Cardiac septum (tissue), 1 donor: ENCODE results near the gene SAMD4B. TPM values are rescaled to one million over a fixed set of nuclear protein-coding genes. Genes with fewer than 3 reads are reported as not detected.
A peak's percentile ranks its signal among the peaks of the same experiment; 100 is the strongest.
"Not testable (repeated sequence)": the region's sequence is repeated elsewhere in the genome, so short reads cannot be mapped to it uniquely, and the experiment has no call there.

Source experiments
- DNase-seq: peaks from one replicate; pipeline ENCODE4 v3.0.0-alpha.2; 2020; ENCODE audit warnings: low spot score
- intact Hi-C: fragments of 100-400 bp; cut with DNase I; formaldehyde crosslinking; loops from one replicate; pipeline ENCODE4 v1.14.0; 2022
- total RNA-seq: library from RNA; stranded (reverse); fragmentation: NEBNext Ultra II Directional; extraction: Animal tissue kit (Norgen Biotek cat#: 25700); gene quantifications from one replicate; pipeline ENCODE4 v1.2.1, GENCODE V29; 2021
- donor health status: DM: no; HTN: no; CAD: no.

The SAMD4B gene
- total RNA-seq, 1 donor from 2014 or later = 65.8 TPM

DNA sequence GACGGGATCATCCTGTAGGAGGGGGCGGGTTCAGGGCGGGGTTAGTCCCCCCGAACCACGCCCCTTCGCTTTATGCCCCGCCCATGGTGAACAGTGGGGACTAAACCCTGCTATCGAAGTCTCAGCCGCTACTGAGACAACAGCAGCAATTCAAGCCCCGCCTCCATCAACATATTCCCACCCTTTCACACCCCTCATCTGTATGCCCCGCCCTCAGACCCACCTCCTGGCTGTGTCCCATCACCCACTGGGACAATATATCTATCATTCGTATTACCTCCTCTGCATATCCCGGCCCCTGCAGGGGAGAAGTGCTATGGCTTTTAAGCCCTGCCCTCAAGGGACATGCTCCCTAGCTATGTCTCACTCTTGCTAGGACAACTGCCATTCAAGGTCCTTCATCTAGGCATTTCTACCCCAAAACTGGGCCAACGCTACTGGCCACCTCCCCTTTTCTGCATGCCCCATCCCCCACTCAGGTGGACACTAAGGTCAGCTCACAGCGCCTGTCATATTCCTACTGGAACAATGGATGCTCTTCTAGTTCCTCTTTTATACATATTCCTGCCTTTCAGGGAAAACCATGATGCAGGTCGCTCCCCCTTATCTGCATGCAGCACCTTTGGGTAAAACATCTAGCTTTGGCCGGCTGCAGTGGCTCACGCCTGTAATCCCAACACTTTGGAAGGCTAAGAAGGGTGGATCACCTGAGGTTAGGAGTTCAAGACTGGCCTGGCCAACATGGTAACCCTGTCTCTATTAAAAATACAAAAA is 33.5 kb upstream of the SAMD4B start:
- peak; percentile 10 for DNase-seq
- intact Hi-C loops = no loop called here

DNA sequence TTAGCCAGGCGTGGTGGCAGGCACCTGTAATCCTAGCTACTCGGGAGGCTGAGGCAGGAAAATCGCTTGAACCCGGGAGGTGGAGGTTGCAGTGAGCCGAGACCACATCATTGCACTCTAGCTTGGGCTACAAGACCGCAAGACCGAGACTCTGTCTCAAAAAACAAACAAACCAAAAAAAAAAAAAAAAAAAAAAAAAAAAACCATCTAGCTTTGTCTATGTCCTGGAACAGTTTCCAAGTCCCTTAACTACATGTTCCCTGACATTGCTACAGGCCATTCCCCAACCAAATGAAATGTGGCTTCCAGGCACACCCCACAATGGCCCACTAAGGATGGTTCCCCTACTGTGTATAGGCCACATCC is 32.9 kb upstream of the SAMD4B start:
- DNase-seq, intact Hi-C loops: not testable (repeated sequence)

DNA sequence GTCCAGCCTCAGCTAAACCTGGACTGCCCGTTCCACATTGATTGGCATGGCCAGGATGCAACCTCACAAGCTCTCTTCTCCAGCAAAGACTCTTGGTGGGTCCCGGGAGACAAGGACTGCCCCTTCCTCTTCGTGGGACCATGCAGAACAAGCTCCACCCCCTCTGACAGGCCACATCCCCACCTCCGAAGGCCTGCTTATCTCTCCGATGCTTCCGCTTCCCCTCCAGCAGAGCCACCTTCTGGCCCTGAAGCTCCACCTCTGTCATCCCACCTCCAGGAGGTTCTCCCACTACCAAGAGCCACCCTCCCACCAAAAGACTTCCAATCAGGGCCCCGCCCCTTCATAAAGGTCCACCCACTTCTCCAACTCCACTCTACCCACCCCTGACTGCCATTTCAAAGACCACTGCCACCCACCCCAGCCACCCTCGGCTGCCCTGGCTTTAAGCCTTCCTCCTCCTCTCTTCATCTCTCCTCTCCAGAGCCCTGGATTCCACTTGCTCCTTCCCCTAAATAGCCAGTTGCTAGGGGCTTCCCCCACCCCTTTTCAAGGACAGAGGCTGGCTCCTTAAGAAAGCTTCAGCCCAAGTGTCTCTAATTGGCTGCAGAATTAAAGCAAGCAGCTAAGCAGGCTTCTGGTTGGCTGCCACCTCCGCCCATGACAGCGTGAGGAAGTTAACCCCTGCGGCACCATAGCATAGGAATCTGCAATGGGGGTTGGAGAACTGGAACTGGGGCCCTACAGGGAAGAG is 31.5 kb upstream of the SAMD4B start:
- DNase-seq = no peak
- intact Hi-C loops = no loop called here

DNA sequence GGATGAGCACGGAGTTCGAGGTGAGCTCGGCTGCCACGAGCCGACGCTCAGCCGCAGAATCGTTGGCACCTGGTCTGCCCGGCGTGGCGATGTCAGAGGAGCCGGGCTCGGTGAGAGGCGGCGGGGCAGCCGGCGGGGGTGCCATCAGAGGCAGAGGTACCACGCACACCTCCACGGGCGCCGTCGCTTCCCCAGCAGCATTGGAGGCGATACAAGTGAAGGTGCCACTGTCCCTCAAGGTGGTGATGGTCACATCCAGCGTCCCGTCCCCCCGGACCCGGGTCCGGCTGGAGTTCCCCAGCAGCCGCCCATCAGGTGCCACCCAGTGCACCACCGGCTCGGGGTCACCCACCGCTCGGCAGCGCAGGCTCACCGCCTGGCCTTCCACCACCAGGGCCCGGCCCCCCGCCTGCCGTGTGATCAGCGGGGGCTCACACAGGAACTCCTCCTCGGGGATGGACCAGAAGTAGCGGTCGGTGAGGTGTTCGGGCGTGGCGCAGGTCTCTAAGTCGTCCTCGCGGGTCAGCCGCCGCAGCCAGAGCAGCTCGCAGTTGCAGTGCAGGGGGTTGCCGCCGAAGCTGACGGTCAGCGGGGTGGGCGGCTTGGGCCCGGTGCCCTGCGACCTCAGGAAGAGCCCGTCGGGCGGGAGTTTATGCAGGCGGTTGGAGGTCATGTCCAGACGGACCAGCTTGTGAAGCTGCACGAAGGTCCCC is 28.0 kb upstream of the SAMD4B start:
- no peak for DNase-seq
- intact Hi-C loops = no loop called here

DNA sequence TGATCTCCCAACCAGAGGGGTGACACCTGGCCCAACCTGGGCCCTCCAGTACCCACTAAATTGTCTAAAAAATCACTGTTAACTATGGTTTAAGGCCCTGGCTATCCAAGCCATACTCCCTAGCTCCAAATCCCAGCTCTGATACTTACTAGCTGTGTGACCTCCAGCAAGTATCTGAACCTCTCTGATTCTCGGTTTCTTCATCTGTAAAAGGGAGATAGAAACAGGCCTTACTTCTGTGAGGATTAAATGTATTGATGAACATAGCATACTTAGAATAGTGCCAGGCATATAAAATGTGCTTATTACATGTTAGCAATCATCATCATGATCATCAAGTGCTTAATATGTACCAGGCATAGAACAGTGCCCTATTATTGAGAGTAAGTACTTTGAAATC is 26.3 kb upstream of the SAMD4B start:
- intact Hi-C loops = no loop called here

DNA sequence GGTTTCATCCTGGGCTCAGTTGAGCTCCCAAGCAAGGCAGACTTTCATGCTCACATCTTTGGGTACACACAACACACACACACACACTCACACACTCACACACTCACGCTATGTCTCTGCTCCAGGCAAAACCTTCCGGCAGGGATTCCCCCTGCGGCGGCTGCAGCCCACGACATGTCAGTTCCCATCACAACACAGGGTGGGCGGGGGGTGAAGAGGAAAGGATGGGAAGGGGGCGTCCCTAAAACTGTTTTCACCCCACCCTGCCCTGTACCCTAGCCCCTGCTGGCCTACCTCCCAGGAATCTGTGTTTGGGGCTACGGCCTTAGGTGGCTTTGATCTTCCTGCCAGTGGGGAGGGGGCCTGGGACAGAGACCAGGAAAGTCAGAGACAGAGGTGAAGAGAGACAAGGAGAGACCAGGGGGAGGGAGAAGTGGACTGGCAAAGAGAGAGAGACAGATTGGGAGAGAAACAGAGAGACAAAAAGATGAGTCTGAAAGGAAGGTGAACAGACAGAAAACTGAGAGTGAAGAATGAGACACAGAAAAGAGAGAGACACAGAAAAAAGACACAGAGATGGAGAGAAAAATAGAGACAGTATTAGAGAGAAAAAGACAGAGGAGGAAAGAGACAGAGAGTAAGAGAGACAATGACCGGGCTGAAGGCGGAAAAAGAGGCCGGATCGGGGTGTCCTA is 25.4 kb upstream of the SAMD4B start:
- intact Hi-C loops = no loop called here
- DNase-seq = no peak

More for the DNA sequence above, 26.3 kb upstream of the SAMD4B start:
- no peak for DNase-seq

DNA sequence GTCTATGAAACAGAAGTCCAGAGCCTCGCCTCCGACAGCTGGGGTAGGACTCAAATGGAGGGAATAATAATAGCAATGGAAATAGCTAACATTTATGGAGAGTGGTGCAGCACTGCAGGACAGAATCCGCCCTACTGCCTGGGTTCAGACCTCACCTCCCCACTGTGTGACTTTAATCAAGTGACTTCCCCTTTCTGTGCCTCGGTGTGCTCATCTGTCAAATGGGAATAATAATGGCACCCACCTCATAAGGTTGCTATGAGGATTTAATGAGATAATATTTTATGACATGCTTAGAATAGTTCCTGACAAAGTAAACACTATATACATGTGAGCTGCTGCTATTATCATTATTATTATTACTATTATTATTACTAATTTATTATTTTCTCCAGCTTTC is 24.7 kb upstream of the SAMD4B start:
- DNase-seq = no peak
- intact Hi-C loops = no loop called here

DNA sequence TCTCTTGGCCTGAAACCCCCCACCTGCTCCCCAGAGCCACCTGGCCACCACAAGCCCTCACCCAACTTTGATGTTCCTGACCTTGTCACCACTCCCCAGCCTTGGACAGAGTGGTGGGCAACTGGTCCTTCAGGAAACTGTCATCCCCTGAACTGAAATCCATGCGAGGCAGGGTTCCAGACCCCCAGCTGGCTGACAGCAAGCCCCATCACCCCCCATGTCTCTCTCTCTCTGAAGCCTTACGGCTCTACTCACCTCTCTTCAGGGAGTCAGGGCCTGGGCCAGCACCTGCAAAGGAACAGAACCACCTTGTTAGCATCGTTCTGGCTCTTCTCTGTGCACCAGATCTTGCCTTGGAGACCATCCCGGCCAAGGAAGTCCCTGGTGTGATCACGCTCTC is 24.1 kb upstream of the SAMD4B start:
- no peak for DNase-seq
- intact Hi-C loops = no loop called here

DNA sequence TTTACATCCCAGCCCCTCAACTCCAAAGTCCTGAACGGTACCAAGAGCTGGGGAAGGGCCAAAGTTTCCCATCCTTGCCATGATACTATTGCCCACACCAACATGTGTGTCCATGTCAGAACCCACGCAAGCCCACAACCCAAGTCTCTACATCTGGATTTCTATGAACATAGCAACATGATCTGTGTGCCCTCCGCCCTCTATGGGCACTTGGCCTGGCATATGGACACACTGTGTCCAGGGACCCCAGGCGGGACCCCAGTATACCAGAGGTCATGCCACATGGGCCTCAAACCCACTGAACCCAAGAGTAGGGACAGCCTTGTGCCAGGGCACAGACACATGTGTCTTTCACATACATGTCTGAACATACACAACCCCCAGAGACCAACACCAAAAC is 23.5 kb upstream of the SAMD4B start:
- DNase-seq = no peak
- intact Hi-C loops = no loop called here

DNA sequence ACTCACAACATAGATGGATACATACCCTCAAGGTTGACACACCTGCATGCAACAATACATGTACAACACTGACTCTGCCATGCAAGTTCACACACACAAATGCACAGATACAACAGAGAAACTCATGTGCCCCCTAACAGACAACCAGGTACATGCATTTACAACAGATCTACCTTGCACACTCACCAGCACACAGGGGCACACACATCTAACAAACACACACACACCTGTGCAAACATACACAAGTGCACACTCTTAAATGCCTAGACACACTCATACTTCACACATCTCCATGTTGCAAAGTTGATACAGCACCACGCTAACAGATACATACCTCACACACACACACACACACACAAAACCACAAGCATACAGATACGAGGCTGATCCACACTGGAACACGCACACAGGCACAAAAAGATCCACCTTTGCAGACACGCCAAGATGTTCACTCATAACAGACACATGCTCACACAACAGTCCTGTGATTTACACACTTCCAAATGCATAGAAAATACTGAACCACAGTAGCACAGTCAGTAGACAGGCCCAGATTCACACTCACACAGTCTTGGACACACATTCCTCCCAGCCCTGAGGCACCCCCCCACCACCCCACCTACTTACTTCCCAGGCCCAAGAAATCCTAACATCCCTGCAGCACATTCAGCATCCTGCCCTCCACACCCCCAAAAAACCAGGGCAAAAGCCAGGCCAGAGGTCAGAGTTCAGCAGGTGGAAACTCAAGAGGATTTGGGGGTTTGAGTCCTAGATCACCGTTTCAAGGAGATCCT is 22.9 kb upstream of the SAMD4B start:
- no peak for DNase-seq
- intact Hi-C loops = no loop called here

DNA sequence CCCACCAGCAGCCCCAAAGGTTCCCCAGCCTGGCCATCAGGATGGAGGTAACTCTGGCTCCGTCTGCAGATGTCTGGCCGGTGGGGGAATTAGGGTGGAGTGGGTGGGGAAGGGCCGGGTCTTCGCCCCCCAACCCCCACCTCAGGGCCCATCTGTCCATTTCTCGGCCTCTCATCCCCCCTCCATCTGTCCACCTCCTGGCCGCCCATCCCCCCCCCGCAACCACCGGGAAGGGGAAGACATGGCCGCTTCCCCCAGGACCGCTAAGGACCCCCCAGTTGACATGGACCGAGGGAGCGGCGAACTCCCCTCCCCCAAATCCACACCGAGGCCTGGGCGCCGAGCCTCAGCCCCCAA is 22.4 kb upstream of the SAMD4B start:
- DNase-seq = no peak
- intact Hi-C loops = loop anchor here (10.0 kb wide), 1 partner anchor 355 kb away; no protein-coding TSS in a partner anchor

DNA sequence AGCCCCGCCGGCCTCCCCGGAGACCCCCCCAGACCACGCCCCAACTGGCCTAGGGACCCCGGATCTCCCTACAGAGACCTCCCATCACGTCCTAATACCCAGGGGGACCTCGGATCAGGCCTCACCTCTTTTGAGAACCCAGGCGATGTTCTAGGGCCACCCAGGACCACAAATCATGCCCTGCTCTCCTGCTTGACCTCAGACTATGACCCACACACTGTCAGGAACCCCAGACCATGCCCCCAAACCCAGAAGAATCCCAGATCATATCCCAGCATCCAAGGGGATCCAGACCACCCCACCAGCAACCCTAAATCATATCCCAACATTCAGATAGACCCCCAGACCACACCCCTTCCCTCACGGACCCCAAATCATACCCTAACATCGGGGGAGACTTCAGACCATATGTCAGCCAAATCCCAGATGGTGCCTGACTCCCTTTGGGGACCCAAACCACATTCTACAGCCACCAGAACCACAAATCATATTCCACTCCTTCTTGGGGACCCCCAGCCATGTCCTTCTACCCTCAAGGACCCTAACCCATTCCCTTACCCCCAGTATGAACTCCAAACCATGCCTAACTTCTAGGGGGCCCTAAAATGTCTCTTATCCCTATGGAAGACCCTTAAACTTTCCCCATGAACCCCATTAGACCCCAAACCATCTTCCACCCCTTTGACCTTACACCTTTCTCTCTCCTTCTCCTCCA is 20.9 kb upstream of the SAMD4B start:
- intact Hi-C loops = loop anchor here (10.0 kb wide), 1 partner anchor 356 kb away; no protein-coding TSS in a partner anchor
- DNase-seq = no peak

DNA sequence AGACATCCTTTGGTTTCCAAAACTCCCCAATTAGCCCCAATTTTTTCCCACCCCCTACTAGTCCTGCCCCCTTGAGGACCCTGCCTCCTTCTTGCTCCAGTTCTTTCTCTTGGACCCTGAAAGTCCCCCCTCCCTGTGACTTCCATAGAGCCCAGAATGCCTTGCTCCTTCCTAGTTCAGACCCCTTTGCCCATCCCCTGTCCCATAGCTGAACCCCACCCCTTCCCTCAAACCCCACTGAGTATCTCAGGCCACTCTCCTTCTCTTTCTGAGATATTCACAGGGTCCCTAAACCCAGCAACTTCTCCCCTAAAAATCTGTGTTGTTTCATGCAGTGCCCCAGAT is 20.4 kb upstream of the SAMD4B start:
- intact Hi-C loops = loop anchor here (10.0 kb wide), 1 partner anchor 357 kb away; no protein-coding TSS in a partner anchor
- DNase-seq = no peak

DNA sequence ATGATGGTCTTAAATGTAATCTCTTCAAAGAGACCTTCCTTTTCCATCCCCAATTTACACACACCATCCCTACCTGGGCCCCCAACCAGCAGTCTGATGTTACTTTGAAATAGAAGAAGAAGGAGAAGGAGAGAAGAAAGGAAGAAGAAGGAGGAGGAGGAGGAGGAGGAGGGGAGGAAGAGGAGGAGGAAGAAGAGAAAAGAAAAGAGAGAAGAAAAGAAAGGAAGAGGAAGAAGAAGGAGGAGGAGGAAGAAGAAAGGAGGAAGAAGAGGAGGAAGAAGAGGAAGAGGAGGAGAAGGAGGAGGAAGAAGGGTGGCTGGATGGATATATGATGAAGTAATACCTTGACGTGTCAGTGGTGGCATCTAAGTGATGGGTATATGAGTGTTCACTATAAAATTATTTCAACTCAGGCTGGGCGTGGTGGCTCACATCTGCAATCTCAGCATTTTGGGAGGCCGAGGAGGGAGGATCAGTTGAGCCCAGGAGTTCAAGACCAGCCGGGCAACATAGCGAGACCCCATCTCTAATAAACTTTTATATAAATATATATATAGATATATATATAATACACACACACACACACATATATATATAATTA is 17.9 kb upstream of the SAMD4B start:
- no peak for DNase-seq
- intact Hi-C loops = loop anchor here (10.0 kb wide), 1 partner anchor 360 kb away; no protein-coding TSS in a partner anchor

DNA sequence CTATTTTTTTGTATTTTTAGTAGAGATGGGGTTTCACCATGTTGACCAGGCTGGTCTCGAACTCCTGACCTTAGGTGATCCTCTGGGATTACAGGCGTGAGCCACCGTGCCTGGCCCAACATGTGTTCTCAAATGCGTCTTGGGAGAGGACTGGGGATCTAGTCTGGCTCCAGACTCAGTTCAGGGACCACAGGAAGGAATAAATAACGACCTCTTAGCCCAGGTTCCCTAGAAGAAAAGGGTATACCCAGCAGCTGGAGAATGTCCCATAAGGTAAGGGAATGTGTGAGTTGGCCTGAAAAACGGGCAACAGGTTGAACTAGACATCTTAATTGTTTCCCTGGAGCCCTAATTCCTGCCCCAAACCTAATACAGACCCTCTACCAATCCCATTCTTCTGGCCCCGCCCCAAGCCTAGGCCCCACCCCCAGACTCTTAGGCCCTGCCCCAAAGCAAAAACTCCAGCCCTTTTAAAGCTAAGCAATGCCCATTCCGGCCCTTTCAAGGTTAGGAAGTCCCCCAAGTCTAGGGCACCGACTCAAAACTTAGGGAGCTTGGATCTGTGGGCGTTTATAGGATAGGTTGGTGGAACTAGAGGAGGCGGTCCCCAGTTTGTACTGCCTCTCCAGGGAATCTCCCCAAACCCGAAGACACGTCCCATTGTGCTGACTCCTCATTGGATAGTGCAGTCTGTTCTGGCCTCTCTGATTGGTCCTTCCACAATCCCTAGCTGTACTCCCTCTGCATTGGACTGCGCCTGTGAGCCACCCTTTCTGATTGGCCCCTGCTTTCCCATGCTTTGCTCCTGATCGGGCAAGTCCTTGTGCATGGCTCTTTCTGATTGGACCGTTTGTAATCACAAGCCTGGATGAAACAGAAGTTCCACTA is 16.2 kb upstream of the SAMD4B start:
- DNase-seq = peak; percentile 38
- intact Hi-C loops = loop anchor here (10.0 kb wide), 1 partner anchor 361 kb away; no protein-coding TSS in a partner anchor

DNA sequence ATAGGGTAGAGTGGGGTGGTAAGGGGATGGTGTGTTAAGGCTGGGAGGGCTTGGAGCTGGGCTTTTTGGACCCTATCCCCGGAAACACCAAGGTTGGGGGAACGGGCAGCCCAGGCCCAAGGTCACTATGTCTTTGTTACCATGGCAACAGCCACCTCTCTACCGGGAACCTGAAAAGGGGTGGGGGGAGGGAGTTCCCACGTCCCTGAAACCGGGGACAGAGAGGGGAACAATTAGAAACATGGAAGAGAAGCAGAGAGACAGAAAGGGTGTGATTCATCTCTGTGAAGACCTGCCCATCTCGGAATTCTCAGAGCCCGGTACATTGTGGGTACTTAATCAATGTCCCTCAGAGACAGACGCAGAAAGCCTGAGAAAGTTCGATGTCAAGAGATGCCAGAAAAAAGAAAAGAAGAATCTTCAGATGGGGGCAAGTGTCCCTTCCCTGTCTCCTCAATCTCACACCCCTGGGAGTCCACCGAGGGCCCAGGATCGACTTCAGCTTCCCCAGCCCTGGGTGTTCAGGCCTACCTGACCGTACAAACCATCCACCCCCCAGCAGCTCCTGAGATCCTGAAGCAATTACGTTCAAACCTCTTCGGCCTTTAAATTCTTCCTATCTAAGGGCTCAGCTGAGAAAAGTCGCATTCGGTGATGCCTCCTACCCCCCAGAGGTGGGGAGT is 14.7 kb upstream of the SAMD4B start:
- DNase-seq = no peak
- intact Hi-C loops = loop anchor here (1.0 to 10.0 kb wide), 2 partner anchors 205 to 363 kb away; no protein-coding TSS in a partner anchor
